ENCODE results near the gene HLX. TPM values are rescaled to one million over a fixed set of nuclear protein-coding genes. Genes with fewer than 3 reads are reported as not detected.

HLX gene
- total RNA-seq, 1 donor from 2014 or later: 2.3 TPM

- TF ChIP-seq CTCF (conservative IDR thresholded peaks at IDR 0.05): no peak
- no peak overlapping the region for H3K27ac Mint-ChIP-seq
- no peaks in the 10 kb centered on the region for H3K4me1 Mint-ChIP-seq (ENCODE audit: unreplicated experiment)
- peaks cover 63% of the 10 kb centered on the region for H3K27me3 Mint-ChIP-seq
- H3K36me3 Mint-ChIP-seq: no peaks in the 10 kb centered on the region
- H3K4me3 Mint-ChIP-seq: no peak overlapping the region
- no peaks in the 10 kb centered on the region for H3K9me3 Mint-ChIP-seq
- no peak for DNase-seq (ENCODE audit: extremely low spot score, unreplicated experiment)
Observed at GRCh38 chr1:220921498-220921897, 42.3 kb downstream of the HLX start.

GRCh38 chr1:220921971-220922635 lies 42.9 kb downstream of the HLX start:
- TF ChIP-seq CTCF (conservative IDR thresholded peaks at IDR 0.05): no peak
- Mint-ChIP-seq H3K27ac (no peak overlapping the region), H3K4me1 (ENCODE audit: unreplicated experiment) (no peaks in the 10 kb centered on the region), H3K36me3 (no peaks in the 10 kb centered on the region), H3K4me3 (no peak overlapping the region), H3K9me3 (no peaks in the 10 kb centered on the region), H3K27me3 (peaks cover 60% of the 10 kb centered on the region)
- no peak for DNase-seq (ENCODE audit: extremely low spot score, unreplicated experiment)

GRCh38 chr1:220922951-220923350 lies 43.7 kb downstream of the HLX start:
- Mint-ChIP-seq H3K27me3 (peaks cover 63% of the 10 kb centered on the region), H3K9me3 (no peaks in the 10 kb centered on the region), H3K4me1 (ENCODE audit: unreplicated experiment) (no peaks in the 10 kb centered on the region), H3K36me3 (no peaks in the 10 kb centered on the region), H3K4me3 (no peak overlapping the region), H3K27ac (no peak overlapping the region)
- TF ChIP-seq CTCF (conservative IDR thresholded peaks at IDR 0.05): no peak
- no peak for DNase-seq (ENCODE audit: extremely low spot score, unreplicated experiment)

GRCh38 chr1:220924331-220924970 lies 45.2 kb downstream of the HLX start:
- no peaks in the 10 kb centered on the region for H3K36me3 Mint-ChIP-seq
- H3K4me3 Mint-ChIP-seq: no peak overlapping the region
- no peak for DNase-seq (ENCODE audit: extremely low spot score, unreplicated experiment)
- H3K27me3 Mint-ChIP-seq: peaks cover 63% of the 10 kb centered on the region
- no peak overlapping the region for H3K27ac Mint-ChIP-seq
- TF ChIP-seq CTCF (conservative IDR thresholded peaks at IDR 0.05): no peak
- no peaks in the 10 kb centered on the region for H3K9me3 Mint-ChIP-seq
- H3K4me1 Mint-ChIP-seq (ENCODE audit: unreplicated experiment): no peaks in the 10 kb centered on the region

GRCh38 chr1:220925707-220926106 lies 46.5 kb downstream of the HLX start:
- Mint-ChIP-seq H3K4me1 (ENCODE audit: unreplicated experiment) (no peaks in the 10 kb centered on the region), H3K27me3 (peaks cover 57% of the 10 kb centered on the region), H3K27ac (no peak overlapping the region), H3K36me3 (no peaks in the 10 kb centered on the region), H3K9me3 (no peaks in the 10 kb centered on the region), H3K4me3 (no peak overlapping the region)
- TF ChIP-seq CTCF (conservative IDR thresholded peaks at IDR 0.05): no peak
- DNase-seq (ENCODE audit: extremely low spot score, unreplicated experiment): no peak
